Stimulated activated CD8-positive, alpha-beta memory T cell treated with anti-CD3 and anti-CD28 coated beads, Interleukin-4, amount 100 ng/mL, for 1 hour (primary cell): ENCODE measurements around the gene TAS2R40.
"Not testable (repeated sequence)": the region's sequence is repeated elsewhere in the genome, so short reads cannot be mapped to it uniquely, and the experiment has no call there.

ENCODE experiments used
- DNase-seq, 2 donors: peaks; one replicate each; pipeline ENCODE4 v3.0.0-alpha.2; 2020; ENCODE audit warnings: low read depth in 2 of 2, low spot score in 1 of 2

TAS2R40 gene

GRCh38 chr7:143248761-143249354 lies 27.0 kb downstream of the TAS2R40 start:
- DNase-seq: no peak

GRCh38 chr7:143250199-143250598 lies 28.4 kb downstream of the TAS2R40 start:
- no peak for DNase-seq

- no peak for DNase-seq
These were observed 29.0 kb downstream of the TAS2R40 start for GRCh38 chr7:143250822-143251221.

DNA sequence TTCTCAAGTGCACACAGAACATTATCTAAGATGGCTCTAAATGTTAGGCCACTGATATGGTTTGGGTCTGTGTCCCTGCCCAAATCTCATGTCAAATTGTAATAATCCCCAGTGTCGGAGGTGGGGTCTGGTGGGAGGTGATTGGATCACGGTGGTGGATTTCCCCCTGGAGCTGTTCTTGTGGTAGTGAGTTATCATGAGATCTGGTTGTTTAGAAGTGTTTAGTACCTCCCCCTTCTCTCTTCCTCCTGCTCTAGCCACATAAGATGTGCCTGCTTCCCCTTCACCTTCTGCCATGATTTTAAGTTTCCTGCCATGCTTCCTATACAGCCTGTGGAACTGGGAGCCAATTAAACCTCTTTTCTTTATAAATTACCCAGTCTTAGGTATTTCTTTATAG lies 30.2 kb downstream of the TAS2R40 start:
- DNase-seq: no peak

DNA sequence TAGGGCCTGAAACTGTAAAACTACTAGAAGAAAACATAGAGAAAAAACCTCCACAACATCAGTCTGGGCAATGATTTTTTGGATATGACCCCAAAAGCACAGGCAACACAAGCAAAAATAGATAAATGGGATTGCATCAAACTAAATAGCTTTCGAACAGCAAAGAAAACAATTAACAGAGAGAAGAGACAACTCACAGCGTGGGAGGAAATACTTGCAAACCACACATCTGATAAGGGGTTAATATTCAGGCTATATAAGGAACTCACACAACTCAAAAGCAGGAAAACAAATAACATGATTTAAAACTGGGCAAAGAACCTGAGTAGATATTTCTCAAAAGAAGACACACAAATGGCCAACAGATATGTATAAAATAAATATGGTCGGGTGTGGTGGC lies 33.7 kb downstream of the TAS2R40 start:
- DNase-seq: no peak

DNA sequence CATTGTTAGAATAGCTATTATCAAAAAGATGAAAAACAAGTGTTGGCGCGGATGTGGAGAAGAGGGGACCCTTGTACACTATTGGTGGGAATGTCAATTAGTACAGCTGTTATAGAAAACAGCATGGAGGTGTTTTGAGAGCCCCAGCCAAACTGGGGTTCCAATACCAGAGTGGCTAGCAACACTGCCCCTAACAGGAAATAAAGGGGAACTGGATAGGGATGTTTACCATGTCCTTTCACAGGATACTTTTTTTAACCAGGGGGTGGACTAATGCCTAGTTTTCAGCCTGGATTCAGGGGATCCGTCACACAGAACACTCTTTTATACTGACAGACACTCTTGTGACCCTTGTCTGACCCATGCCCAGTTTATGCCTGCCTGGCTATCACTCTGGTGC lies 34.5 kb downstream of the TAS2R40 start:
- DNase-seq: no peak

DNA sequence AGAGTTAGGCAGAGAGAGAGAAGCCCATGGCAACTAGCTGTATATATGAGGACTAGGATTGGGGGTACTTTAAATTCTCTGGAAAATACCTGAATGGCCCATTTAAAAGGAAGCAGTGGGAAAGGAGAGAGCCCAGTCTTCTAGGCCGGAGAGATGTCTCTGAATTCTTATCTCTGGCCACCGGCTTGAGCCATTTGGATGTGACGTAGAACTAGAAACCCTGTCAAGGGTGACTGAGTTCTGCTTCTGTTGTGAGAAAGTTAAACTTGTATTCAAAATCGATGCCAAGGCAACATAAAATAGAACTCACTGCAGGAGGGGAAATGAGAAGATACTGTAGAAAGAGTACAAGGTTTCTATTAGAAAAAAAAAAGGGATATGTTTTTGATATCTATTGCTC lies 35.1 kb downstream of the TAS2R40 start:
- DNase-seq: no peak

DNA sequence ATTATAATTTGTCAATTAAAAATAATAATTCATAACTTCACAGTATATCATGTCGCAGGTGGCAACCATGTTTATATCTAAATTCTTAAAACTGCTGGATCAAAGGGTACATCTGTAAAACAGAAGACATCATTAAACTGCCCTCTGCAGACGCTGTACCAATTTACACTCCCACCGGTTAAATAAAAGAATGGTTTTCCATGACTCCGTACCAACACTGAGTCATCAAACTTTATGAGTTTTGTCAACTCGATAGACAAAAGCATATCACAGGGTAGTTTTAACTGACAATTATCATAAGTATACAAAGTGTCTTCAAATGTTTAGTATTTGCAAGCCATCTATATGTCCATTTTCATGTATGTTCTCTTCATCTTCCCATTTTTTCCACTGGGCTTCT lies 35.7 kb downstream of the TAS2R40 start:
- no peak for DNase-seq

DNA sequence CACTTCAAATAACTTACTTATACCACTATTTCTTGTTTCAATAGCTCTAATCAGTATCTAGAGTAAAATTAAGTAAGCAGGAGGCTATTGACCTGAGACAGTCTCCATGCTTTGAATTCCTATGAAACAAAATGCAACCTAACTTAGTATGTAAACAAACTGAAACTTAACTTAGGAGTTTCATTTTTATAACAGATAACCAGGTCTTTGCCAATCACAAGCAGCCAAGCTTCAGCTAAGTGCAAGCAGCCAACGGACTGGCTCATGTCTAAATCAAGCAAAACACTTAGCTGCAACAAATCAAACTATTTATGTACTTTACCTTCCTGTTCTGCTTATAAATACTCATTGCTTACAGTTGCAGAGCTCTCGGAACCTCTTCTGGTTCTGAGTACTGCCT lies 37.0 kb downstream of the TAS2R40 start:
- no peak for DNase-seq

DNA sequence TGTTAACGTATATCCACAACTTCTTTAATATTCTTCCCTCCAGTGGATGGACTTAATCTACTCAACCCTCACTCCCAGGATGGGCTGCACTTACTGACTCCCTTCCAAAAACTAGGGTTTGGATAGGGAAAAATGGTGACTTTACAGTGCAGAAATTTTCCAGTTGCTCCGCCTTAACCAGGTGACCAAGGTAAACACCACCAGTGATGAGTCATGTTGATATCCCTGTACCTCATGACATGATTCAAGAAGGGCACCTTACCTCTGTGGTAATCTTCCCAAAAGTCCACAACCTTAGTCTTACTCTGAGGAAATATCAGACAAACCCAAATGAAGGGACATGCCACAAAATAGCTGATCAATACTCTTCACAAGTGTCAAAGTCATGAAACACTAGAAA lies 37.9 kb downstream of the TAS2R40 start:
- no peak for DNase-seq

- DNase-seq: no peak
These were observed 40.1 kb downstream of the TAS2R40 start for GRCh38 chr7:143261901-143262300.

GRCh38 chr7:143263266-143264195 lies 41.7 kb downstream of the TAS2R40 start, which contains the start of gene GSTK1:
TSS of gene GSTK1 (plus strand) at chr7:143263441. CDS start at chr7:143263514, 73 bp downstream.
- DNase-seq: peak; percentile 36 to 64

DNA sequence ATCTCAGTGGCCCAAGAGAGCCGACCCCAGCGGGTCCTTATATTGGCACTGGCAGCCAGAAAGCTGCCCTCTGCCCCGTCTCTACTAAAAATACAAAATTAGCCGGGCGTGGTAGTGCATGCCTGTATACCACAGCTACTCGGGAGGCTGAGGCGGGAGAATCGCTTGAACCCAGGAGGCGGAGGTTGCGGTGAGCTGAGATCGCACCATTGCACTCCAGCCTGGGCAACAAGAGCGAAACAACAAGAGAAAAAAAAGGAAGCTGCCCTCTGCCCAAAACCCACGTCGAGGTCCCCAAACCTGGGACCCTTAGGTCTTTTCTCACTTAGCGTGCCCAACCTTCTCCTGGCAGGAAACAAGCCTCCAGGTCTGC lies 42.3 kb downstream of the TAS2R40 start:
- DNase-seq: not testable (repeated sequence)

DNA sequence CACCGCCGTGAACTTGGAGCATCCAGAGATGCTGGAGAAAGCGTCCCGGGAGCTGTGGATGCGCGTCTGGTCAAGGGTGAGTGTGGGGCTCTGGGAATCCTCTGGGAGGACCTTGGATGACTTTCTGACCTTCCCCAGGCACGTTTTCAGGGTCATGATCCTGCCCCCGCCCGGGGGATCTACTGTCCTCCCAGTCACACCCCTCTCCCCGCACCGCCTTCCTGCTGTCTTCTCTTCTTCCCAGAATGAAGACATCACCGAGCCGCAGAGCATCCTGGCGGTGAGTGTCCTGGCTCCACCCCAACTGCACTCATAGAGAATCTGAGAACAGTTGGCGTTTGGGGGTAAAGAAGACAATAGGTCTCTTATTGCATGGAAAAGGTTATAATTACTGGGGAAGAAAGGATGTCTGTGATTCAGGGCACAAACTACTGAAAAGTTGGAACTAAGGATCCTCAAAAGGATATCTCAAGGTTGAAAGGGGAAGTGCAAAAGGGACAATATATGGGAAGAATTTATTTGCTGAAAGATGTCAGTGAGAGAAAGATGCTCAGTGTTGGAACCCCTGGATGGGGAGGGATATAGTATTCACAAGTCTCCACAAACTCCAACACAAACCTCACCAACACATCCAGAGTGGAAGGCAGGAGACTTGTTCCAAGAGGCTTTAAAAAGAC lies 43.3 kb downstream of the TAS2R40 start:
- no peak for DNase-seq

- DNase-seq: no peak
These were observed 47.4 kb downstream of the TAS2R40 start for GRCh38 chr7:143269251-143269650.

DNA sequence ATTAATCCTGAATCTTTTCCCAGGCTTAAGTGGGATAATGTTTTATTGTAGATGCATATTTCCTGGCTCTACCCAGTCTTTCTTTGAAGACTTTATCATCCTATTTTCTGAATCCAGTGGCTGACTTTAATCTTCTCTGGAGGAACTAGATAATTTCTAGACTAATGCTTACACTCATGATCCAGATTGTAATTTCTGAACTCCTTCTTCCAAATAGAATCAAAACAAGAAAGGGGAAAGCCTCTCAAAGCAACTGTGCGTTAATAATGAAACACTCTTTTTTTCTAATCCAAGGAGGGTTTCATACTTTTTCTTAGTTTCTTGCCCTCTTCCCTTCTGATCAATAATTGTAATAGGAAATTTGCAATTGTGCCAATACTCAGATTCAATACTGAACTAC lies 49.4 kb downstream of the TAS2R40 start:
- no peak for DNase-seq
